Liver (tissue), 9 donors: ENCODE measurements around the gene C4A. TPM values are rescaled to one million over a fixed set of nuclear protein-coding genes. Genes with fewer than 3 reads are reported as not detected.

Experiments
- DNase-seq: peaks from one replicate; pipeline ENCODE4 v3.0.0-alpha.2; 2017; ENCODE audit warnings: low spot score
- H3K27ac ChIP-seq, 2 donors: one replicate each; pipeline ENCODE4 v1.7.0; 2013; ENCODE audit warnings: inconsistent platforms in 2 of 2, low read length in 2 of 2, control low read depth in 1 of 2, low read depth in 1 of 2, mild to moderate bottlenecking in 1 of 2
- H3K27me3 ChIP-seq, 4 donors: one replicate each; pipeline versions ENCODE4 v1.6.1 to v1.7.0; 2013; ENCODE audit warnings: low read length in 3 of 4, inconsistent platforms in 1 of 4, mild to moderate bottlenecking in 1 of 4, moderate library complexity in 1 of 4; ENCODE audit not compliant: control insufficient read depth in 4 of 4, insufficient read depth in 4 of 4
- H3K36me3 ChIP-seq, 4 donors: one replicate each; pipeline versions ENCODE4 v1.6.1 to v1.7.0; 2013; ENCODE audit warnings: low read length in 3 of 4, mild to moderate bottlenecking in 3 of 4, low read depth in 1 of 4, moderate library complexity in 1 of 4; ENCODE audit not compliant: control insufficient read depth in 4 of 4, insufficient read depth in 3 of 4
- H3K4me1 ChIP-seq, 4 donors: one replicate each; pipeline versions ENCODE4 v1.6.1 to v1.7.0; 2013; ENCODE audit warnings: low read length in 3 of 4, mild to moderate bottlenecking in 3 of 4, moderate library complexity in 1 of 4; ENCODE audit not compliant: control insufficient read depth in 4 of 4, insufficient read depth in 4 of 4
- H3K4me3 ChIP-seq, 3 donors: one replicate each; pipeline versions ENCODE4 v1.6.1 to v1.7.0; 2013; ENCODE audit warnings: low read length in 3 of 3, control low read depth in 1 of 3, low read depth in 1 of 3, mild to moderate bottlenecking in 1 of 3
- H3K9ac ChIP-seq, 2 donors: one replicate each; pipeline ENCODE4 v1.7.0; 2013; ENCODE audit warnings: low read length in 2 of 2, mild to moderate bottlenecking in 2 of 2, moderate library complexity in 2 of 2, control low read depth in 1 of 2, low read depth in 1 of 2
- H3K9me3 ChIP-seq, 4 donors: one replicate each; pipeline versions ENCODE4 v1.6.1 to v1.7.0; 2013; ENCODE audit warnings: low read length in 3 of 4; ENCODE audit not compliant: control insufficient read depth in 4 of 4
- EGR1 ChIP-seq, 2 donors: IDR thresholded peaks; 2 replicates each; pipeline ENCODE4 v1.6.1; 2016 to 2018; ENCODE audit warnings: antibody characterized with exemption in 2 of 2, low read depth in 2 of 2
- FOXA1 ChIP-seq: IDR thresholded peaks from 2 replicates; pipeline ENCODE4 v1.6.1; 2016; ENCODE audit warnings: antibody characterized with exemption
- FOXA2 ChIP-seq: IDR thresholded peaks from 2 replicates; pipeline ENCODE4 v1.6.1; 2016; ENCODE audit warnings: antibody characterized with exemption
- GABPA ChIP-seq, 2 donors: IDR thresholded peaks in 1 of 2; conservative IDR thresholded peaks in 1 of 2; 2 replicates each; pipeline ENCODE4 v1.6.1; 2016; ENCODE audit warnings: antibody characterized with exemption in 2 of 2, mild to moderate bottlenecking in 1 of 2, moderate library complexity in 1 of 2
- HNF4A ChIP-seq, 2 donors: conservative IDR thresholded peaks; 2 replicates each; pipeline ENCODE4 v1.6.1; 2016; ENCODE audit warnings: antibody characterized with exemption in 2 of 2, mild to moderate bottlenecking in 2 of 2
- HNF4G ChIP-seq: IDR thresholded peaks from 2 replicates; pipeline ENCODE4 v1.6.1; 2016; ENCODE audit warnings: antibody characterized with exemption
- JUND ChIP-seq, 2 donors: IDR thresholded peaks; 2 replicates each; pipeline ENCODE4 v1.6.1; 2016; ENCODE audit warnings: antibody characterized with exemption in 2 of 2
- NR2F2 ChIP-seq: IDR thresholded peaks from 2 replicates; pipeline ENCODE4 v1.6.1; 2016; ENCODE audit warnings: antibody characterized with exemption
- RAD21 ChIP-seq, 2 donors: IDR thresholded peaks; 2 replicates each; pipeline ENCODE4 v1.6.1; 2016; ENCODE audit warnings: antibody characterized with exemption in 2 of 2, mild to moderate bottlenecking in 2 of 2
- RXRA ChIP-seq, 2 donors: IDR thresholded peaks; 2 replicates each; pipeline ENCODE4 v1.6.1; 2017 to 2018; ENCODE audit warnings: antibody characterized with exemption in 2 of 2, mild to moderate bottlenecking in 1 of 2
- SP1 ChIP-seq: IDR thresholded peaks from 2 replicates; pipeline ENCODE4 v1.6.1; 2018; ENCODE audit warnings: antibody characterized with exemption, mild to moderate bottlenecking
- TAF1 ChIP-seq: conservative IDR thresholded peaks from 2 replicates; pipeline ENCODE4 v1.6.1; 2016; ENCODE audit warnings: antibody characterized with exemption, mild to moderate bottlenecking
- YY1 ChIP-seq: IDR thresholded peaks from 2 replicates; pipeline ENCODE4 v1.6.1; 2016; ENCODE audit warnings: antibody characterized with exemption, mild to moderate bottlenecking
- WGBS: extraction: QIAGEN DNeasy Blood & Tissue Kit; methylation state at CpG from one replicate; pipeline ENCODE4 v1.1.7; 2013; 5-methylcytosine and 5-hydroxymethylcytosine counted together
- polyA plus RNA-seq, 2 donors: library from polyadenylated mRNA; stranded (reverse) in 1 of 2; unstranded in 1 of 2; fragments of 200-250 nt in 1 of 2; fragments of >200 nt in 1 of 2; fragmentation: Nextera tagmentation in 1 of 2; extraction: Ambion mirVana in 1 of 2; gene quantifications; one replicate each; pipeline versions ENCODE4 v1.2.1 to v1.2.3, GENCODE V29; 2013 to 2015
- total RNA-seq, 2 donors: library from RNA; depleted of rRNA; stranded (reverse); fragments of >200 nt; gene quantifications; one replicate each; pipeline ENCODE4 v1.2.3, GENCODE V29; 2014
- TF ChIP-seq, protein P1 (sequence below): fragments of 150-350 bp; IDR thresholded peaks from 2 replicates; pipeline ENCODE4 v1.5.1; 2017; ENCODE audit warnings: improper control_type of control experiment, low read depth, low read length; ENCODE audit not compliant: missing input control
- TF ChIP-seq, protein P2 (sequence below): IDR thresholded peaks from 2 replicates; pipeline ENCODE4 v1.6.1; 2016; ENCODE audit warnings: antibody characterized with exemption
- TF ChIP-seq, protein P3 (sequence below): IDR thresholded peaks from 2 replicates; pipeline ENCODE4 v1.6.1; 2016; ENCODE audit warnings: antibody characterized with exemption
- TF ChIP-seq, protein P4 (sequence below): IDR thresholded peaks from 2 replicates; pipeline ENCODE4 v1.6.1; 2016; ENCODE audit warnings: antibody characterized with exemption
- TF ChIP-seq, protein P5 (sequence below): IDR thresholded peaks from 2 replicates; pipeline ENCODE4 v1.6.1; 2016; ENCODE audit warnings: antibody characterized with exemption, mild to moderate bottlenecking
- donor health status: healthy.
- donor health status: healthy.
- donor health status: healthy.
- donor health status: healthy.
- donor health status: healthy.

C4A gene
- total and polyA plus RNA-seq, 4 donors: 410 to 2,903 (median 1,534) TPM

DNA sequence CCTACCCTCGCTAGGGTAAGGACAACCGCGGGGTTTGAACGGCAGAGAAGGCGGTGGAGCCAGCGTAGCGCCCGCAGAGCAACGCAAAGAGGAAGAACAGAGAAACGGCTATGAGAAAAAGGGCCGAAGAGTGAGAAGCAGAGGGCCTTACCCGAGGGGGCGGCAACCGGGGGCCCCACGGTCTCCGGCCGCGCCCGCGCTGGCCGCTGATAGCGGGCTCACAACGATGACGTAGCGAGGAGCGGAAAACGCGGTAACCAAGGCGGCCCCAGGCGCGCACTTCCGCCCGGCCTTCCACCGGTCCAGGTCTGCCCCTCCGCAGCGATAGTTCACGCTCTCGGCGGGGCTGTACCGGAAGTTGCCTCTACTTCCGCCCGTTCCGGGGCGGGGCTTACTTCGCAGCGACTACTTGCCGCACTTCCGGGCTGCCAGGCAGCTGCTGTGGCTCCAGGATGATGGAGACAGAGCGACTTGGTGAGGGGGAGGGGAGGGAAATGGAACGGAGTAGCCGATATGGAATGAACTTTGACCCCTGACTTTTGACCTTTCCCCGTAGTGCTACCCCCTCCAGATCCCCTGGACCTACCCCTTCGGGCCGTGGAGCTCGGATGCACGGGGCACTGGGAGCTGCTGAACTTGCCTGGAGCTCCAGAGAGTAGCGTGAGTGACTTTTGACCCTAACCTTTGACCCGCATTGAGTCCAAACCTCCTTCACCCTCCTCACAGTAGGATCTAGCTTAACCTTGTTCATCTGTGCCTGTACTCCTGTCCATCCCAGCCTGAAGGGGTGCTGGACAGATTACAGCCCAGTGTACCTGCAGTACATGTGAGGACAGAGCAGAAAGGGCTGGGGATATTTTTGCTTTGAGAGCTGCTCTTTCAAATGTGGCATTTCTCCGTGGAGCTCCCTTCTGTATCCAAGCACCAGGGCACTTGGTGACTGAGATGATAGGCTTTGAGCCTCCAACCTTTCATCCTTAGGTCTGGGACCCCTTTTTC is 22.8 kb upstream of the C4A start, which contains the start of the genes NELFE and SKIC2:
Gene NELFE (minus strand): TSS at position 231 of the 999 bp plus-strand sequence. CDS start 525 bp downstream, outside the sequence.
Gene SKIC2 (plus strand): TSS at position 435 of the 999 bp plus-strand sequence. CDS start 18 bp downstream, at position 453.
- Histone ChIP-seq H3K27ac (peak within 1 kb of the TSS; percentile 79 to 87), H3K36me3 (peaks cover 11 to 59% (median 38%) of the 10 kb centered on the region in 4 donors), H3K9ac (peak within 1 kb of the TSS; percentile 72 to 91), H3K4me3 (peak within 1 kb of the TSS; percentile 55 to 97 (median 91)), H3K4me1 (peaks cover 4 to 32% (median 22%) of the 10 kb centered on the region in 4 donors), H3K9me3 (no peaks in the 10 kb centered on the region), H3K27me3 (no peaks in the 10 kb centered on the region)
- under 1% methylated on average over 59 of the region's 59 CpGs for WGBS
- TF ChIP-seq FOXA2: peak; percentile 32
- TF ChIP-seq, protein P1, sequence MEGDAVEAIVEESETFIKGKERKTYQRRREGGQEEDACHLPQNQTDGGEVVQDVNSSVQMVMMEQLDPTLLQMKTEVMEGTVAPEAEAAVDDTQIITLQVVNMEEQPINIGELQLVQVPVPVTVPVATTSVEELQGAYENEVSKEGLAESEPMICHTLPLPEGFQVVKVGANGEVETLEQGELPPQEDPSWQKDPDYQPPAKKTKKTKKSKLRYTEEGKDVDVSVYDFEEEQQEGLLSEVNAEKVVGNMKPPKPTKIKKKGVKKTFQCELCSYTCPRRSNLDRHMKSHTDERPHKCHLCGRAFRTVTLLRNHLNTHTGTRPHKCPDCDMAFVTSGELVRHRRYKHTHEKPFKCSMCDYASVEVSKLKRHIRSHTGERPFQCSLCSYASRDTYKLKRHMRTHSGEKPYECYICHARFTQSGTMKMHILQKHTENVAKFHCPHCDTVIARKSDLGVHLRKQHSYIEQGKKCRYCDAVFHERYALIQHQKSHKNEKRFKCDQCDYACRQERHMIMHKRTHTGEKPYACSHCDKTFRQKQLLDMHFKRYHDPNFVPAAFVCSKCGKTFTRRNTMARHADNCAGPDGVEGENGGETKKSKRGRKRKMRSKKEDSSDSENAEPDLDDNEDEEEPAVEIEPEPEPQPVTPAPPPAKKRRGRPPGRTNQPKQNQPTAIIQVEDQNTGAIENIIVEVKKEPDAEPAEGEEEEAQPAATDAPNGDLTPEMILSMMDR: no peak
- peak; percentile 52 to 58 for TF ChIP-seq RAD21 (IDR thresholded peaks at IDR 0.05)
- peak; percentile 85 to 94 for TF ChIP-seq RXRA (IDR thresholded peaks at IDR 0.05)
- peak; percentile 90 for TF ChIP-seq SP1
- TF ChIP-seq, protein P2, sequence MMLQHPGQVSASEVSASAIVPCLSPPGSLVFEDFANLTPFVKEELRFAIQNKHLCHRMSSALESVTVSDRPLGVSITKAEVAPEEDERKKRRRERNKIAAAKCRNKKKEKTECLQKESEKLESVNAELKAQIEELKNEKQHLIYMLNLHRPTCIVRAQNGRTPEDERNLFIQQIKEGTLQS: peak; percentile 32
- peak; percentile 80 to 90 for TF ChIP-seq EGR1 (IDR thresholded peaks at IDR 0.05; ENCODE audit: low read depth in 2 of 2)
- peak; percentile 100 for TF ChIP-seq NR2F2
- TF ChIP-seq YY1: peak; percentile 87
- TF ChIP-seq JUND (IDR thresholded peaks at IDR 0.05): peak; percentile 59 to 73
- TF ChIP-seq TAF1: no peak
- TF ChIP-seq, protein P3, sequence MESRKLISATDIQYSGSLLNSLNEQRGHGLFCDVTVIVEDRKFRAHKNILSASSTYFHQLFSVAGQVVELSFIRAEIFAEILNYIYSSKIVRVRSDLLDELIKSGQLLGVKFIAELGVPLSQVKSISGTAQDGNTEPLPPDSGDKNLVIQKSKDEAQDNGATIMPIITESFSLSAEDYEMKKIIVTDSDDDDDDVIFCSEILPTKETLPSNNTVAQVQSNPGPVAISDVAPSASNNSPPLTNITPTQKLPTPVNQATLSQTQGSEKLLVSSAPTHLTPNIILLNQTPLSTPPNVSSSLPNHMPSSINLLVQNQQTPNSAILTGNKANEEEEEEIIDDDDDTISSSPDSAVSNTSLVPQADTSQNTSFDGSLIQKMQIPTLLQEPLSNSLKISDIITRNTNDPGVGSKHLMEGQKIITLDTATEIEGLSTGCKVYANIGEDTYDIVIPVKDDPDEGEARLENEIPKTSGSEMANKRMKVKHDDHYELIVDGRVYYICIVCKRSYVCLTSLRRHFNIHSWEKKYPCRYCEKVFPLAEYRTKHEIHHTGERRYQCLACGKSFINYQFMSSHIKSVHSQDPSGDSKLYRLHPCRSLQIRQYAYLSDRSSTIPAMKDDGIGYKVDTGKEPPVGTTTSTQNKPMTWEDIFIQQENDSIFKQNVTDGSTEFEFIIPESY: peak; percentile 60
- TF ChIP-seq GABPA (IDR thresholded peaks at IDR 0.05 in 1 of 2, conservative IDR thresholded peaks at IDR 0.05 in 1 of 2): peak; percentile 98 to 100
- TF ChIP-seq, protein P4, sequence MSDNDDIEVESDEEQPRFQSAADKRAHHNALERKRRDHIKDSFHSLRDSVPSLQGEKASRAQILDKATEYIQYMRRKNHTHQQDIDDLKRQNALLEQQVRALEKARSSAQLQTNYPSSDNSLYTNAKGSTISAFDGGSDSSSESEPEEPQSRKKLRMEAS: peak; percentile 86
- TF ChIP-seq HNF4G: peak; percentile 70
- TF ChIP-seq, protein P5, sequence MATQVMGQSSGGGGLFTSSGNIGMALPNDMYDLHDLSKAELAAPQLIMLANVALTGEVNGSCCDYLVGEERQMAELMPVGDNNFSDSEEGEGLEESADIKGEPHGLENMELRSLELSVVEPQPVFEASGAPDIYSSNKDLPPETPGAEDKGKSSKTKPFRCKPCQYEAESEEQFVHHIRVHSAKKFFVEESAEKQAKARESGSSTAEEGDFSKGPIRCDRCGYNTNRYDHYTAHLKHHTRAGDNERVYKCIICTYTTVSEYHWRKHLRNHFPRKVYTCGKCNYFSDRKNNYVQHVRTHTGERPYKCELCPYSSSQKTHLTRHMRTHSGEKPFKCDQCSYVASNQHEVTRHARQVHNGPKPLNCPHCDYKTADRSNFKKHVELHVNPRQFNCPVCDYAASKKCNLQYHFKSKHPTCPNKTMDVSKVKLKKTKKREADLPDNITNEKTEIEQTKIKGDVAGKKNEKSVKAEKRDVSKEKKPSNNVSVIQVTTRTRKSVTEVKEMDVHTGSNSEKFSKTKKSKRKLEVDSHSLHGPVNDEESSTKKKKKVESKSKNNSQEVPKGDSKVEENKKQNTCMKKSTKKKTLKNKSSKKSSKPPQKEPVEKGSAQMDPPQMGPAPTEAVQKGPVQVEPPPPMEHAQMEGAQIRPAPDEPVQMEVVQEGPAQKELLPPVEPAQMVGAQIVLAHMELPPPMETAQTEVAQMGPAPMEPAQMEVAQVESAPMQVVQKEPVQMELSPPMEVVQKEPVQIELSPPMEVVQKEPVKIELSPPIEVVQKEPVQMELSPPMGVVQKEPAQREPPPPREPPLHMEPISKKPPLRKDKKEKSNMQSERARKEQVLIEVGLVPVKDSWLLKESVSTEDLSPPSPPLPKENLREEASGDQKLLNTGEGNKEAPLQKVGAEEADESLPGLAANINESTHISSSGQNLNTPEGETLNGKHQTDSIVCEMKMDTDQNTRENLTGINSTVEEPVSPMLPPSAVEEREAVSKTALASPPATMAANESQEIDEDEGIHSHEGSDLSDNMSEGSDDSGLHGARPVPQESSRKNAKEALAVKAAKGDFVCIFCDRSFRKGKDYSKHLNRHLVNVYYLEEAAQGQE: peak; percentile 55
- TF ChIP-seq FOXA1: no peak
- peak; percentile 82 to 89 for TF ChIP-seq HNF4A (conservative IDR thresholded peaks at IDR 0.05)
- DNase-seq: peak; percentile 99
